GM18511 (cell line): ENCODE results near the gene ARID5A.
A peak's percentile ranks its signal among the peaks of the same experiment; 100 is the strongest.
"Not testable (repeated sequence)": the region's sequence is repeated elsewhere in the genome, so short reads cannot be mapped to it uniquely, and the experiment has no call there.

Experiments
- ATAC-seq: cut with Tn5 transposase; IDR thresholded peaks from one replicate; pipeline ENCODE4 v1.9.1; 2021; ENCODE audit warnings: mild to moderate bottlenecking, moderate library complexity; ENCODE audit not compliant: unreplicated experiment

ARID5A gene

DNA sequence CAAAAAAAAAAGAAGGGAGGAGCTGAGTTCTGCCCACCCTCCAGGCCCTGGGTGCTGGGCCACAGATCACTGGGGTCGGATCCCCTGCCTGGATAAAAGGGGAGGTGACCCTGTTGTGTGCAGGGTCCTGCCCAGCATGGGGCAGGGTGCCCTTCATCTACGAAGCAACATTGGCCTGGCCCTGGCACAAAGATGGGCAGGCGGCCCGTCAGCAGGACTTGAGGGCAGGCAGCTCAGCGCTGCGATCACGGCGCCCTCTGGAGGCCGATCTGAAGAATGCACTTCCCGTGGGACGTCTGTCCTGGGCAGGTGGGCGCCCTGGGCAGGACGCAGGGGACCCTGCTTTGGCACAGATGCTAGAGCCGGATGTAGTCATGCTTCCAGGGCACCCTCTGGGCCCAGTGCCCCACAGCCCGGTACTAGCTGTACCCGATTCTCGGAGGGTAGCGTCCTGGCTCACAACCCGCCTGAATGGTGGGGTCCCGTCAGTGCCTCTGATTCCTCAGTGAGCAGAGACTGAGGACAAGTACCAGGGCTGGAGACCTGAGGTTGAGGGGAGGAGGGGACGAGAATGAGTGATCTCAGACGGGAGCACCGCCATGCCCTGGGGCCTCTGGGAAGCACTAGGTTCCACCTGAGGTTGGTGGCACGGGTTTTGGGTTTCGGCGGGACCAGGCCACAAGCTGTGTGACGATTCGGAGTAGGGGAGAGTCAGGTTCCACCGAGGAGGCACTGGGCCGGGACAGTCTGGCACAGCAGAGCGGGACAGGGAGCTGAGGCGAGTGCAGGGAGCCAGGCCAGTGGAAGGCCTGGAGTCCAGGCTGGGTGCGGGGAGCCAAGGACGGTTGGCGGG, 18.0 kb downstream of the ARID5A start:
- peak; percentile 65 for ATAC-seq

DNA sequence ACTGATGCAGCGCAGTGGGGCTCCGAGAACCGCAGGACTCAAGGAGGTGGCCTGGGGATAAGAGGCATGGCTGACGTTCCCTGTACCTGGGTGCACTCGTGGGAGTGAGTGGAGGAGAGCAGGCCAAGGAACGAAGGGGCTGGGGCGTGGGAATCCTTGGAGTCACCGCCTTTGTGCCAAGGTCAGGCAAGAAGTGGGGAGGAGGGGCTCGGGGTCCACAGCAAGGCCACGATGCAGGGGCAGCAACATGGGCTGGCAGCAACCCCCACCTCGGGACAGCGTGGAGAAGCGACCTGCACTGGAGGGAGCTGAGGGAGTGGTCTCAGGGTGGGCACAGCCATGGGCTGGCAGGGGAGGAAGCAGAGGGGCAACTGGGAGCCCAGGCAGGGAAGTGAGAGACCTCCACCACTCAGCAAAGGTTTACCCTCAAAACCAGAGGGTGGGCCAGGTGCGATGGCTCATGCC, 18.6 kb downstream of the ARID5A start:
- no peak for ATAC-seq

DNA sequence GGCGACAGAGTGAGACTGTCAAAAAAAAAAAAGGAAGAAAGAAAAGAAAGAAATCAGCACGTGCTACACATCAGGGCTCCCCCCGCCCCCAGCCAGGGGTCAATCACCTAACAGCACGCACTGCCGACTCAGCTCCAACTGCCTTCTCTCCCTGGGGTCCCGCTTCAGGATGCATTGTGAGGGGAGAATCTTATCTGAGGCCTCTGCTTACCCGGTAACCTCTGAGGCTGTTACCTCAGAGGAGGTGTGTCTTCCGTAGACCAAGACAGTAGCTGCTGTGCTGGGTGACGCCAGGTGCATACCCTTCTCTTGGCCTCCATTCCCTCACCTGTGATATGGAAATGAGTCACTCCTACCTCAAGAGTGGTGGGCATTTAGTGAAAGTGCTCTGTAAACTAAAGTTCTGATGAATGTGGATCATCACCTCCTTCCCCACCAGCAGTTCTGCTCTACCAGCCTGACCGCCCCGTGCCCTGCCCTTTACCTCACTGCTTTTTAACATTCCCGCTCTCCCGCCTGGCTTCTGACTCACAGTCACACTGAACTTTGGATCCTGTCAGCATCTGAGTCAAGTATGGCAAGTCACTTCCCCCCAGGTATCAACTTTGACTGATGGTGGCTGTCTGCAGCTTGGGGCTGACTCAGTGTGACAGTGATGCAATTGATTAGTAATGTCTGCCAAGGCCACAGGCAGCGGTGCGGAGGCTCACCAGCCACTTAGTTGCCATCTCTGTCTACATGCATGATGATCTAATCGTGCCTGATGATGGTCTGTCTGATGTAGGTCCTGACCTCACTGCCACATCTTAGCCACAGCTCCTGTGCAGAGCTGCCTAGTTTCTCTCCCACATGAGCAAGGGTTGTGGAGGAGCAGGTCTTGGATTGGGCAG, 20.1 kb downstream of the ARID5A start:
- no peak for ATAC-seq

DNA sequence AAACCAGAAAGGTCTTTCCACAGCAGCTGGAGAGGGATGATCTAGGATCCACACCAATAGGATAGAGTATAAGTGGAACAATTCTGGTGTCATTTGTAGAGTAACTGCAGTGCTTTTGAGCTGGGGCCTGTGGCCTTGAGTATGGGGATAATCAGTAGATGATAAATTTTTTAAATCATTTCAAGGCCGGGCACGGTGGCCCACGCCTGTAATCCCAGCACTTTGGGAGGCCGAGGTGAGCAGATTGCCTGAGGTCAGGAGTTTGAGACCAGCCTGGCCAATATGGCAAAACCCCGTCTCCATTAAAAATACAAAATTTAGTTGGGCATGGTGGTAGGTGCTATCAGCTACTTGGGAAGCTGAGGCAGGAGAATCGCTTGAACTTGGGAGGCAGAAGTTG, 20.9 kb downstream of the ARID5A start:
- ATAC-seq = not testable (repeated sequence)

DNA sequence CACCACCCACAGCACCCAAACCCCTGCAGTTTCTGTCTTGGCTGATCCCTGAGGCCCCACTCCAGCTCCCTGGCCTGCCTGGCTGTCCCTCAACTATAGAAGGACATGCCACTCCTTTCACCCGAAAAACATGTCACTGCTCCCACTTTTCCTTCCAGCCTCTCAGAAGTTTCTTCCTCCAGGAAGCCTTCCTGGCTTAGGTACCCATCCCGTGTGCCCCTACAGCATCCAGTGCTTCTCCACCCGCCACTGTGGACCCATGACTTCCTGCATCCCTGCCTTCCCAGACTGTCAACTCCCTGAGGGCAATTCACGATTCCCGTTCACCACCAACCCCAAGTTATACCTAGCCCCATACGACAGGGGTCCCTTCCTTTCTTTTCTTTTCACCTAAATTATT, 21.5 kb downstream of the ARID5A start:
- ATAC-seq = no peak

DNA sequence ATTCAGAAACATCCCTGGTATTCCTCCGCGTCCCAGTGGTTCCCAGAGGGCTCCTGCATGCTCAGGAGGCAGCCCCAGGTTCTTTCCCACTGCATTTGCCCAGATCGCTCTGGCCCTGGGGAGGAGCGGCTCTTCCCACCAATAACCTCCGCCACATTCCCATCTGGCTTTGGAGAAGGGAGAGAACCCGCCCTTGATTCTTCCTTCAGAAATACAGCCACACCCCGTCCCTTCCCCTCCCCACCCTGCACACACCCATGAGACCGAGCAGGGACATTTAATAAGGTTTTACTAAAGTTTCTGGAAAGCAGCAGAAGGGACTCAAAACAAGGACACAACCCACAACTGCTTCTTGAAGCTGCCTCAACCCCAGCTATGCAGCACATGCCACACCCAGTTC, 21.9 kb downstream of the ARID5A start:
- no peak for ATAC-seq

DNA sequence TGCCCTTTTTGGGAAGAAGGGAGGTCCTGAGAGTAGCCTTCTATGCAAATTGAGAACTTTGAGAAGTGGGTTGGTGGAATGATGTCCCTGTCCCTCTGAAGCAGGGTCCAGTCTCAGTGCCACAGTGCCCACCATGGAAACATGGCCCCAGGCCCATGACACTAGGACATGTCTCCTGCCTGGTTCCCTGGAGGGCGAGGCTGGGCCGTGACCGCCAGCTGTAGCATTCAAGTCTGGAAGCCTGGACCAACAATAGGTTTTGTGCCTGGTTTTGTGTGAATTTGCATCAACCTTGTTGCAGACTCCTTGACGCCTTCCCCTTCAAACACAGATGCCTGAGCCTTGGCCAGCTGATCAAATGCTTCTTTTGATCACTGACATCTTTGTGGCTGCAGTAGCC, 27.5 kb downstream of the ARID5A start:
- ATAC-seq = no peak

DNA sequence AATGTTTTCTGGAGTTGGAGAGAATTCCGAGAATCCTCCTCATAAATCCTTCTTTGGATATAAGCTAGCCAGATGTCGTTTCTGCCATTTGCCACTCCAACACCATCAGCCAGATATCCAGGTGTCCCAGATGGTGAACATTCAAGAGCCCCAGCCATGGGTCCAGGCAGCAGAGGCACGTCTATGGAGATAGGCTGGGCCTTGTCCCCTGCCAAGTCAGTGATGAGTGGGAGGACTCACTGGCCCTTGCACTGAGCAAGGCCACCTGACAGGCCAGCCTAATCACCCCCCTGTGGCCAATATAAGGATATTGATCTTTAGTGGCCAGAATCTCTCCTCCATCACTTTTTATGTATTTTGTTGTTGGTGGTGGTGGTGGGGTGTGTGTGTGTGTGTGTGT, 28.0 kb downstream of the ARID5A start:
- no peak for ATAC-seq

DNA sequence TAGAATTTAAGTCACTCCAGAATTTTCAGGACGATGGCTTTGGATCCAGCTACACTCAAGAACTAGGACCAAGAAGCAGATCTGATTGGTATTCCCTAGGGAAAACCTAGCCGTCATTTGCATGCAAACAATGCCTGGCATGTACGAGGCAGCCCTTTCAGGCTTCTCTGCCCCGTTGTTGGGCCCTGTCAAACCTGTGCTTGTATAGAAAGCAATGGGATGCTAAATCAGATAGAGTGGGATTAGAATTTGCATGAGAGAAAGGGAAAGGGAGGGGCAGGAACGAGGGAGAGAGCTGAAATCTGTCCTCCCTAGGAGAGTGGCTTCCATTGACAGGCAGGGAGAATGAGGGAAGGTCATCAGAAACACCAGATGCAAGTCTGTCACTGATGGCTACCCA, 28.6 kb downstream of the ARID5A start:
- no peak for ATAC-seq

DNA sequence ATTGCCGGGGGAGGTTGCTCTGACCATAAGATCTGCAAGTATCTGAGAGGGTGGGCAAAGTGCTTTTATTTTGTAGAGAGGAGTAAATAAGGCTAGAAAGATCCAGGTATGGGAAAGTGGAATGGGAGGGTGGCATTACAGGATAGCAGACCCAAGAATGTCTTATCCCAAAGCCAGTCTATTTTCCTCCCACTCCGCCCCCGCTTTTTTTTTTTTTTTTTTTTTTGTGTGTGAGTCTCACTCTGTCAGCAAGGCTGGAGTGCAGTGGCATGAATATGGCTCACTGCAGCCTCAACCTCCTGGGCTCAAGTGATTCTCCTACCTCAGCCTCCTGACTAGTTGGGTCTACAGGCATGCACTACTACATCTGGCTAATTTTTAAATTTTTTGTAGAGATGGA, 31.5 kb downstream of the ARID5A start:
- ATAC-seq = no peak

DNA sequence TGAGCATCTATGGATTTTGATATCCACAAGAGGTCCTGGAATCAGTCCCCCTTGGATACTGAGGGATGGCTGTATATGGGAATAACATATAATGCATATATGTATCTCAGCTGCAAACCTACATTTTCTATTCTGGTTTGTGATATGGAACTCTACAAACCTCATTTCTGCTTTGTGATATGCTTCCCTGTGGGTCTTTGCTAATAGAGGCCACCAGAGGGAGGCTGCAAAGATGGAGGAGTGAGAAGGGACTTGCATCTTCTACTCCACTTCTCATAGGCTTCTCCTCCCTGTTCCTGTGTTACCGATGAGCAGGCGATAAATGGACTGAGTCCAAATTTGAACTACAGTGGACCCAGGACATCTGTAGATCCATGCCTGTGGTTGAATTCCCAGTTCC, 37.8 kb downstream of the ARID5A start:
- ATAC-seq = no peak

DNA sequence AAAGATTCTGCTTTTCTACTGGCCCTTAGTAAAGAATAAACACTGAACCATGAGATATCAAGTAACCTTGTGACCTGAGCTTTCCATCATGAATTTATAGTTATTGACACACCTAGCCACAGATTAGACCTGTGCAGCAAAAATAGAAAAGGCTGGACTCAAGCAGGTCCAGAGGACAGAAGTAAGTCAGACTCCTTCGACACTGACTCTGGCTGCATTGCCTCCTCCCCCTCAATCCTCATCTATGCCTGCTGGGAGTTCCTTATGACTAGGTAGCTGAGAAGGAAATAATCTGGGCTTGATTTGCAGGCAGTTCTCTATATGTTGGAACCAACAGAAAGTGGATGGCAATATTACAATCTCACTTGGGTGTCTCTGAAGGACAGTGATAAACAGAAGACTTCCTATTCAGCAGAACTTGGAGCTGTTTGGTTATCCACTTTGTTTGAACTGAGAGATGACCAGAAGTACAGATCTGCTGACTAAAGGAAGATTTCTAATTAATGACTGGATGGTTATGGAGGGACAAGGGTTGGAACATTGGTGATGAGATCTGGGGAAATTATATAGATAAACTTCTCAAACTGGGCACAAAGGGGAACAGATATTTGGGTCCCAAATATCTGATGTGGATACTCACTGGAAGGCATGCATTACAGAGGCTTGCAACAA, 39.4 kb downstream of the ARID5A start:
- ATAC-seq = no peak

DNA sequence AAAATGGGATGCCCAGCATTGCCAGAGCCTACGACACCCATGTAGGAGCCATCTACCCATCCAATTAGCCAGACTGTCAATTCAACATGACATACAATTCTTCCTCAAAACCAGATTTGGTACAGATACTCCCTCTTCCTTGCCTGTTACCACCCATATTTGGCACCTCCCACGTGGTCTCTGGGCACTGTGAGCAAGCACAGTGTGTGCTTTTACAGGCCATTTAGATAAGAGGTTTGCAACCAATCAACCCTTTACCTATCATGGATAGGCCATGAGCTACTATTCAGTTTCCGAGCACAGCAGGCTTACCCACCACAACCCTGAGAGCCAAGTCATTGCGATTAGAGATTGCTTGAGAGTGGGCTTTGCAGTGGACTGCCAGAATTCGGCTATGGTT, 40.9 kb downstream of the ARID5A start:
- no peak for ATAC-seq

DNA sequence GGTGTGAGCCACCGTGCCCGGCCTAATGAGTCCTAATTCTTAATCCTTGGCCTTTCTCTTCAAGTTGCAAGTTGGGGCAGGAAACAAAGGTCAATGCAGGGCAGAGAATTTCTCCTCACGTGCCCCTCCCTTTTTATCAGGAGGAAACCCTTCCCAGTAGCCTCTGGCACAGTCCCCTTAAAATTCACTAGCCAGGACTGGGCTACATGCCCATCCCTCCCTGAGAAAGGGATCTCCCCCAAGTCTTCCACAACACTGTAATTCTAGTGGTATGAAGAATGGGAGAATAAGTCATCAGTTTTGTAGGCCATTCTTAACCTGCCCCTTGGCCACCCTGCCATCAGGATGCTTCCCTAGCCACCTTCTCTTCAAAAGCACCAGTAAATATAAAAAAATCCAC, 42.2 kb downstream of the ARID5A start:
- no peak for ATAC-seq

DNA sequence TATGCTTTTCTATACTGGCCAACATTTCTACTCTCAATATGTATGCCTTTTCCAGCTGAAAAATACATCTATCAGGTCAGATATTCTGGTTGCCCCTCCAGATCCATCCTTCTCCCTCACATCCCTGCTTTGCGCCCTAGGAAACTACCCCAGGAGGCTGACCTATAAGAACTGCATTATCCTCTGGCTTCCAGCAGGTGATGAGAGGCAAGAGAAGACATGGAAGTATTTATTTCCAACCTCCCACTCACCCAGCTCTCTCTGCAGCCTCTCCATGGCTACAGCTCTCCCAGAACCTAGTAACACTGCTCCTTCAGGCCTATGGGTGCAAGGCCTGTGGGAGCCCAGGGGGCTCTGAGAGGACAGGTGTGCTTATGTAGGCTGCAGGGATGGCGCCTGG, 42.9 kb downstream of the ARID5A start:
- ATAC-seq = no peak

DNA sequence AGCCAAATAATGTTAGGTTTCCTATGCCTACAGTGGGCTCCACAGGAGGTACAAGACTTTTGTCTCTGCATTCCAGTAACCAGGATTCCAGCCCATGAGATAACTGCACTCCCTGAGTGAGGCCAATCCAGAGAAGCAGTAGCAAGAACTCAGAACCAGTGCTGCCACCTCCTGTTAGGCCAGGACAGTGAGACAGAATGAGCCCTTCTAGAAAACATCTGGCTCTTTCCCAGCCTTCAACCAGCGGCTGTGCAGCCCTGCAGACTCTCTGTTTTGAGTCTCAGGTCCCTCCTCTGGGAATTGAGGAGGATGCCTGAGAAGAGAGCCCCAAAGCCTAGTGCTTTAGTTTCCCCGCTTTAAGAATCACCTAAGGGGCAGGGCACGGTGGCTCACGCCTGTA, 44.2 kb downstream of the ARID5A start:
- ATAC-seq = no peak

DNA sequence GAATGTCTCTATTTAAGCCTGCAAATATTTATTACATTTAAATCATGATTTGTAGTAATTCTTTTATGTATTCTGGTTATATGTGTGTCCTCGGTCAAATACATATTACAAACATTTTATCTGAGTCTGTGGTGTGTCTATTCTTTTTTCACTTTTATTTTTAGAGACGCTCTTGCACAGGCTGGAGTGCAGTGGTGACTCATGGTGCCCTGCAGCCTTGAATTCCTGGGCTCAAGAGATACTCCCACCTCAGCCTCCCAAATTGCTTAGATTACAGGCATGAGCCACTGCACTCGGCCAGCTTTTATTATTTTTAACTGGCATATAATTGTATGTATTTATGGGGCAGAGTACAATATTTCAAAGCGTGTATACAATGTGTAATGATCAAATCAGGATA, 47.5 kb downstream of the ARID5A start:
- ATAC-seq = no peak

DNA sequence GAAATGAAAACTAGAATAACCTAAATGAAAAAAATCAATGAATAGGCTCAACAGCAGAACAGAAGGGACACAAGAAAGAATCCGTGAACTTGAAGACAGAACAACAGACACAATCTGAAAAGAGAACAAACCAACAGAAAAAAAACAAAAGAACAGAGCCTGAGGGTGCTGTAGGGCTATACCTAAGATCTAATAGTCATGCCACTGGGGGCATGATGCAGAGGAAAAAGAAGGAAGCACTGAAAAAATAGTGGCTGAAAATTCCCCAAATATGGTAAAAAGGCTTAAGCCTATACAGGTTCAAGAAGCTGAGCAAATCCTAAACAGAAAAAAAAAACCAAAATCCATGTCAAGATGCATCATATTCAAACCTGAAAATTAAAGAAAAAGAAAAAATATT, 51.3 kb downstream of the ARID5A start:
- no peak for ATAC-seq

DNA sequence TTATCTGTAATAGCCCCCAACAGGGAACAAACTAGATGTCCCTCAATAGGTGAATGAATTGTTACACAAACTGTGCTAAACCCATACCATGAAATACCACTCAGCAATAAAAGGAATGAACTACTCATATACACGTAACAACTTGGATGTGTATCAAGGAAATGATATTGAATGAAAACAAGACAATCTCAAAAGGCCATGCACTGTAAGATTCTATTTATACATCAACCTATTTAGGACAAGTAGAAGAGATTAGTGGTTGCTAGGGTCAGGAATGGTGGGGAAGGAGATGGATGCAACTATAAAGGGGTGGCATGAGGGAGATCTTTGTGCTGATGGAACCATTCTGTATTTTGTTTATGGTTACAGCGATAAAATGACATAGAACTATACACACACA, 54.5 kb downstream of the ARID5A start:
- no peak for ATAC-seq

DNA sequence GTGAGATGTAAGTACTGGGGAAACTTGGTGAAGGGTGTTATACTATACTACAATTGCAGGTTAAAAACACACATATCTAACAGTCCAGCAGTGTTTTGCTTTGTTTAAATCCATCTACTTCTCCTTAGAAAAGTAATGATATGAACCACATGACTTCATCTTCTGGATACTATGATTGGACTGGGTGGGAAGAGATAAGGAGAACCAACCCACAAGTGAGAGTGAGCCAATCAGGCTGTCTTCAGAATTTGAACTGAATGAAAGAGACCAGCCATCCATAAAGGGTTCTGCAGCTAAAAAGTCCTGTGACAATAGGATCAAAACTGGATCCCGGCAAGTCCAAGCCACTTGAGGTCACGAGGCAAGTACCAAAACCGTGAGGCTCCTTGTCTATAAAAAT, 54.9 kb downstream of the ARID5A start:
- ATAC-seq = no peak

DNA sequence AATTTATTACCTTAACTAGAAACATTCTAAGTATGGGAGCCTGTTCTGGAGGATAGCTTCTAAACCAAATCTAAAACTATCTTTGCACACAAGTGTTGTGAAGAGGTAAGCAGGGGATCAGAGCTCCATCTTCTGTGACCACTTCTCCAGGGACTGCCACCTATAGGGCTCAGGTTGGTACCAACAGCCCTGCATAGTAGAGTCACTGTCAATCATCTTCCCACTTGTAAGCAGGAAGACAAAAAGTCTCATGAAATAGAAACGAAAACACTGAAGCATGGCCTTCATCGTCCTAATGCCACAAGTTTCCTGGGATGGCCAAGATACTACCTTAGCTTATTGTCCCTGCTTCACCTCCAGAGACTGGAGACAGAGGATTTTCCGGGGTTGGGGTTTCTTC, 57.7 kb downstream of the ARID5A start:
- ATAC-seq = no peak
